PC-3 (cell line): ENCODE results near the gene RNLS.

Source experiments
- EZH2 ChIP-seq: fragments of 300-600 bp; sonication (generic); IDR thresholded peaks from one replicate; pipeline ENCODE4 v1.6.1; 2017; ENCODE audit warnings: antibody characterized with exemption, mild to moderate bottlenecking, low read length; ENCODE audit not compliant: unreplicated experiment
- TF ChIP-seq, protein P1 (sequence below): fragments of 300-600 bp; sonication (generic); conservative IDR thresholded peaks from 2 replicates; pipeline ENCODE4 v1.5.1; 2017; ENCODE audit warnings: antibody characterized with exemption, low read depth, mild to moderate bottlenecking, low read length

DNA sequence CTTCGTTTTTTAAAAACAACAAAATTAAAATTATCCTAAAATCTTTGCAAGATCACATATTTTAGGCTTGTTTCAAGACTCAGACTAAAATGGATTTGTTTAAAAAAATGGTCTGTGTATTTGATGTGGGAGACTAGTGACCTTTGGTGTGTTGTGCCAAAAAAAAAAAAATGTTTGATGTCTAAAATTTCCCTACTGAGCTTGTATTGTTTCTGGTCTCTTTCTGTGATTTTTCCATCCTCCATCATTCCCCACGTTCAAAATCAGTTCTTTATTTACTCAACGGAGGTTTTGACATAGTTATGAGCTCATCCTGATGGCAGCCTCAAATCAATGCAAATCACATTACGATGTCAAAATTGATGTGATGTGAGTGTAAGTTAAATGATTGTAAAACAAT lies 326.2 kb downstream of the RNLS start:
- TF ChIP-seq EZH2 = no peak
- TF ChIP-seq, protein P1, sequence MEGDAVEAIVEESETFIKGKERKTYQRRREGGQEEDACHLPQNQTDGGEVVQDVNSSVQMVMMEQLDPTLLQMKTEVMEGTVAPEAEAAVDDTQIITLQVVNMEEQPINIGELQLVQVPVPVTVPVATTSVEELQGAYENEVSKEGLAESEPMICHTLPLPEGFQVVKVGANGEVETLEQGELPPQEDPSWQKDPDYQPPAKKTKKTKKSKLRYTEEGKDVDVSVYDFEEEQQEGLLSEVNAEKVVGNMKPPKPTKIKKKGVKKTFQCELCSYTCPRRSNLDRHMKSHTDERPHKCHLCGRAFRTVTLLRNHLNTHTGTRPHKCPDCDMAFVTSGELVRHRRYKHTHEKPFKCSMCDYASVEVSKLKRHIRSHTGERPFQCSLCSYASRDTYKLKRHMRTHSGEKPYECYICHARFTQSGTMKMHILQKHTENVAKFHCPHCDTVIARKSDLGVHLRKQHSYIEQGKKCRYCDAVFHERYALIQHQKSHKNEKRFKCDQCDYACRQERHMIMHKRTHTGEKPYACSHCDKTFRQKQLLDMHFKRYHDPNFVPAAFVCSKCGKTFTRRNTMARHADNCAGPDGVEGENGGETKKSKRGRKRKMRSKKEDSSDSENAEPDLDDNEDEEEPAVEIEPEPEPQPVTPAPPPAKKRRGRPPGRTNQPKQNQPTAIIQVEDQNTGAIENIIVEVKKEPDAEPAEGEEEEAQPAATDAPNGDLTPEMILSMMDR = no peak
